HG03439 (cell line): ENCODE results near the gene ENGASE.

Experiments used
- ATAC-seq: cut with Tn5 transposase; IDR thresholded peaks from one replicate; pipeline ENCODE4 v1.9.1; 2021; ENCODE audit warnings: mild to moderate bottlenecking, moderate library complexity; ENCODE audit not compliant: unreplicated experiment

Gene ENGASE

GRCh38 chr17:79039171-79039570 is 35.5 kb upstream of the ENGASE start:
- ATAC-seq: no peak

- ATAC-seq: no peak
Observed at GRCh38 chr17:79039886-79040285, 34.7 kb upstream of the ENGASE start.

DNA sequence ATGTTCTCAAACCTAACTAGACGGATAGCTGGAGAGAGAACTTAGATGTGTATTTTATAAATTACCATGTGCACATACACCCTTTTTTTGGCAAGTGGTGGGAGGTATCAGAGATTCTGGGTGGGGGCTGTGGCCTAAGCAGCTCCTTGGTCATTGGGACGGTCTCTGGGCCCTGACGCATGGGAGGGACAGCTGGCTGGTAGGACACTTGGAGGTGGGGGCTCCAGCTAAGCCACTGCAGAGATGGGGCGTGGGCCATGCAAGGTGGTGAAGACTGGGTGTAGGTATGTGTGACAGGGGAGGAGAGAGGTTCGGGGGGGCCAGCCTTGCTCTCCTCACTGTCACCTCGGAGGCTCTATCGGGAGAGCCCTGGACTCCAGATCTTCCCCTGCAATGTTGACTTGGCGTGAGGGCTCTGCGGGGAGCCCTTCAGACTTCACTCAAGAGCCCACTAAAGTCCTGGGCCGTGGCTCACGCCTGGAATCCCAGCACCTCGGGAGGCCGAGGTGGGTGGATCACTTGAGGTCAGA is 33.5 kb upstream of the ENGASE start:
- ATAC-seq: no peak

DNA sequence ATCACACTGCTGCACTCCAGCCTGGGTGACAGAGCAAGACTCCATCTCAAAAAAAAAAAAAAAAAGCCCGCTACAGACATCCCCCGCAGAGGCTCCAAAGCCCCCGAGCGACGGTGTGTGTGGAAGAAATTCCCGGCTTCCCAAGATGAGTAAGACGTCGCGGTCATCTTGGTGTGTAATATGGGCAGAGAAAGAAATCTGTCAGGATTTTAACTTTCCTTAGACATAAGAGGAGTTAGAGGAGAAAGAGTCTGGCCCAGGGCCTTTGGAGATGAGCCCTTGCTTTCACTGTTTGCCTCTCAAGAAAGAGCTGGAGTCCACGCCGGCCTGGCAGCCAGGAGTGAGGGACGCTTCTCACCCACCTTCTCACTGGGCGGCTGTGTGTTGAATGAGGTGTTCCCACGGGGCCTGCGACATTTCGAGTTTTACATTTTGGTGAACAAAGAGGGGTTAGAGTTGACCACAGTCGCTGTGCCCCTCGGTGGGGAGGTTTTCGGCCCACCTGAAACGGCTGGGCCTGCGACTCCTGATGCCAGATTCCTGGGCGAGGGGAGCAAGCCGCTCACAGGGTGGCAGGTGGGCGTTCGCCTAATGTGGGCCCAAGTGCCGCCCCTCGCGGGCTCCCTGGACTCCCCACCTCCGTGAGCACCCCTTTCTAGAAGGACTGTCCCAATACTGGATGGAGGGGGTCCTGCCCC is 32.8 kb upstream of the ENGASE start:
- ATAC-seq: no peak

DNA sequence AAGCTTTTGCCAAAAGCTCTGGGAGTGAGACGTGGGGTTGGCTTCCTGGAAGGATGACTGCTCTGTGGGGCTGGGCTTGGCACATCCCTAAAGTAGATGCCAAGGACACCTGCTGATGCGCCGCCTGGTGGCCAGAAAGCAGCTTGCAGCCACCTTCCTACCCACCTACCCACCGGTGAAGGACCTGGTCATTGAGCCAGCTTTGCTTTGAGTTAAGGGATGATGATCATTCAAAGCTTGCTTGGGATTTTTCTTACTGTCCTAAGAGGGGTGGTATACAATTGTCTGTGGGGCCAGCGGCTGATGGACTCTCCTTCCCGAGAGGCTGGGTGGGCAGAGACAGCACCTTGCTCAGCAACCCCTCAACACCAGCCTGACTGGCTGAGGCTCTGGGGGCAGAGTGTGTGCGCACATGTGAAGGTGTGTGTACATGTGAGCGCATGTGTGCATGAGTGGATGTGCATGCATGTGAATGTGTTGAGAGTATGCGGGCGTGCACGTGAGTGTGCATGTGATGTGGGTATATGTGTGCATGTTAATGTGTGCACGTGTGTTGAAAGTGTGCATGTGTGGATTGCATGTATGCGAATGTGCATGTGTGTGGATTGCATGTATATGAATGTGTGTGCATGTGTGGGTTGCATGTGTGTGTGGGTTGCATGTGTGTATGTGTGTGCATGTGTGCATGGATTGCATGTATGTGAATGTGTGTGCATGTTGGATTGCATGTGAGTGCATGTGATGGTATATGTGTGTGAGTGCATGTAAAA is 32.0 kb upstream of the ENGASE start:
- no peak for ATAC-seq

DNA sequence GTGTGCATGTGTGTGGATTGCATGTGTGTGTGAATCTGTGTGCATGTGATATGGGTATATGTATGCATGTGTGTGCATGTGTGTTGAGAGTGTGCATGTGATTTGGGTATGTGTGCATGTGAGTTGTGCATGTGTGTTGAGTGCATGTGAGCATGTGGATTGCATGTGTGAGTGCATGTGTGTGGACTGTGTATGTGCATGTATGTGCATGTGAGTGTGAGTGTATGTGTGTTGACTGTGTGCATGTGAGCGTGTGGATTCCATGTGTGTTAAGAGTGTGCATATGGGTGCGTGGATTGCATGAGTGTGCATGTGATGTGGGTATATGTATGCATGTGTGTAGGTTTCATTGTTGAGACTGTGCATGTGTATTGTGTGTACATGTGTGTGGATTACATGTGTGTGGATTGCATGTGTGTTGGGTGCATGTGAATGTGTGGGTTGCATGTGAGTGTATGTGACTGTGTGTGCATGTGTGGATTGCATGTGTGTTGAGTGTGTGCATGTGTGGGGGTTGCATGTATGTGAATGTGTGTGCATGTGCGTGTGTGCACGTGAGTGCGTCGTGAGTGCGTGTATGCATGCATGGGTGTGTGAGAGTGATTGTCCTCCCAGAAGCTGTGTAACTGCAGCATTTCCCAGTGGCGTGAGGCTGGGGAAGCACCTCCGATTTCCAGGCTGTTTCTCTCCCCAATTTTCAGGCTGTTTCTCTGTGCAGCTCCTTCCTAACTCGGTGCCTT is 31.3 kb upstream of the ENGASE start:
- ATAC-seq: no peak

DNA sequence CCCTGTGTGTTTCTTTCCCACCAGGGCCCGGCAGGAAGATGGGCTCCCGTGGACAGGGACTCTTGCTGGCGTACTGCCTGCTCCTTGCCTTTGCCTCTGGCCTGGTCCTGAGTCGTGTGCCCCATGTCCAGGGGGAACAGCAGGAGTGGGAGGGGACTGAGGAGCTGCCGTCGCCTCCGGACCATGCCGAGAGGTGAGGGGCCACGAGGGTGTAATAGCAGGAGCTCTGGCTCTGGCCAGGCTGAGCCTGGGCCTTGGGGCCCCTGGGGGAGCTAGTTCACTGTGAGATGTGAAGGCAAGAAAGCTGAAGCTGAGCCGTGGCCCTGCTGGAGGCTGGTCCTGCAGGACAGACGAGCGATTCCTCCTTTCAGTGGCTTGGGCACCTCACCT is 30.7 kb upstream of the ENGASE start:
- no peak for ATAC-seq

- no peak for ATAC-seq
Observed at GRCh38 chr17:79044462-79044861, 30.2 kb upstream of the ENGASE start.

- no peak for ATAC-seq
Observed at GRCh38 chr17:79045001-79045729, 29.5 kb upstream of the ENGASE start.

- no peak for ATAC-seq
Observed at GRCh38 chr17:79045842-79046196, 28.8 kb upstream of the ENGASE start.

- no peak for ATAC-seq
Observed at GRCh38 chr17:79046197-79046915, 28.3 kb upstream of the ENGASE start.

GRCh38 chr17:79046916-79047280 is 27.7 kb upstream of the ENGASE start:
- ATAC-seq: no peak

DNA sequence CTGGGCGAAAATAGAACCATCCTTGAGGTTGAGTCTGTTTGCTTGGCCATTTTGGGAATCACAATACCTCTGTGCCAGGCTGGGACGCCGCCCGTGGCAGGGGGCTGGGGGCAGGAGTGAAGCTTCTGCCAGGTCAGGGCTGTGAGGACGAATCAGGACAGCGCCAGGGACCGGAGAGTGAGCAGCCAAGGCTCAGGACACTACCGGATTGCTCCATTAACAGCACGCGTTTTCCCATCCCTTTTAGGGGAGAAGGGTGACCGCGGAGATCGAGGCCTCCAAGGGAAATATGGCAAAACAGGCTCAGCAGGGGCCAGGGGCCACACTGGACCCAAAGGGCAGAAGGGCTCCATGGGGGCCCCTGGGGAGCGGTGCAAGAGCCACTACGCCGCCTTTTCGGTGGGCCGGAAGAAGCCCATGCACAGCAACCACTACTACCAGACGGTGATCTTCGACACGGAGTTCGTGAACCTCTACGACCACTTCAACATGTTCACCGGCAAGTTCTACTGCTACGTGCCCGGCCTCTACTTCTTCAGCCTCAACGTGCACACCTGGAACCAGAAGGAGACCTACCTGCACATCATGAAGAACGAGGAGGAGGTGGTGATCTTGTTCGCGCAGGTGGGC is 27.2 kb upstream of the ENGASE start:
- ATAC-seq: no peak

- no peak for ATAC-seq
Observed at GRCh38 chr17:79047923-79048825, 26.4 kb upstream of the ENGASE start.

- no peak for ATAC-seq
Observed at GRCh38 chr17:79048826-79049755, 25.5 kb upstream of the ENGASE start.

GRCh38 chr17:79049821-79050220 is 24.8 kb upstream of the ENGASE start:
- ATAC-seq: no peak

DNA sequence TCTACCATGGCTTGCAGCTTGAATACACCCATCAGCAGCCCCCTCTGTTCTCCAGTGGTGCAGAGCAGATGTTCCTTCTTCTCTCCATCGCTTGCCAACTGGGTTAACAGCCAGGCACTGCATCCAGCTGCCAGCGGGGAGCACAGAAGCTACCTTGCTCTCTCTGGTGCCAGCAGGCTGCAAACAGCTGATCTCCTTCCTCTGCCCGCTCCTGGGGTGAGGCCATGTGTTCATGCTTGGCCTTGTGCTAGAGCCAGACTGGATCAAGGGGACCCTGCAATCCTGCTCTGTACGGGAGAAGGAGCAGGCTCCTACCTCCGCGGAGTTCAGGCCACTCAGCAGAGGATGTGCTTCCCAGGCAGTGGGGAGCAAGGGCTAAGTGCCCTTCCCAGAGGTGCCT is 24.1 kb upstream of the ENGASE start:
- ATAC-seq: no peak

DNA sequence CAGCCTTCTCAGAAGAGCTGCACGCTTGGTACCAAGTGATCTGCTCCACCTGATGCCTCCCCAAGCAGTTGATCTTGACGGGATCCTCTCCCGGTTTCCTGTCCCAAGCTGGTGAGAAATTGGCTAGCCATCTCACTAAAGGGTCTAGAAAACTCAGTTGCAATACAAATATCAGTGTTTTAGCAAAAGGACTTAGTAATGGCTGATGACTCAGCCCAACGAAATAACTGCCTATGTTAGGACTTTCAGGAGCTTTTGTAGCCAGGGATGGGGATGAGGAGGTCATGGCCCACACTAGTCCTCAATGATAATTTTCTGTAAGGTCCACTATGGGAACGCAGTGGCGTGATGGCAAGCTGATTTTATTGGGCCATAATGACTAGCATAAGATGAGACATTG is 23.3 kb upstream of the ENGASE start:
- ATAC-seq: no peak
